Measurements from ENCODE around the gene SLC12A6.

Gene SLC12A6

GRCh38 chr15:34358948-34359347 lies 21.4 kb upstream of the SLC12A6 start:
- ATAC-seq (ENCODE audit: low read depth) (no peak), DNase-seq (ENCODE audit: low spot score) (no peak)
- Histone ChIP-seq H3K4me1 (ENCODE audit: insufficient read depth, poor library complexity, severe bottlenecking) (no peaks in the 10 kb centered on the region), H3K4me3 (ENCODE audit: severe bottlenecking) (no peak overlapping the region), H3K36me3 (ENCODE audit: low read depth) (peaks cover 76% of the 10 kb centered on the region), H3K27ac (ENCODE audit: poor library complexity, severe bottlenecking) (no peak overlapping the region), H3K9me3 (ENCODE audit: severe bottlenecking) (no peaks in the 10 kb centered on the region), H3K27me3 (ENCODE audit: insufficient read depth, poor library complexity, severe bottlenecking) (no peaks in the 10 kb centered on the region)
- TF ChIP-seq, protein P1, sequence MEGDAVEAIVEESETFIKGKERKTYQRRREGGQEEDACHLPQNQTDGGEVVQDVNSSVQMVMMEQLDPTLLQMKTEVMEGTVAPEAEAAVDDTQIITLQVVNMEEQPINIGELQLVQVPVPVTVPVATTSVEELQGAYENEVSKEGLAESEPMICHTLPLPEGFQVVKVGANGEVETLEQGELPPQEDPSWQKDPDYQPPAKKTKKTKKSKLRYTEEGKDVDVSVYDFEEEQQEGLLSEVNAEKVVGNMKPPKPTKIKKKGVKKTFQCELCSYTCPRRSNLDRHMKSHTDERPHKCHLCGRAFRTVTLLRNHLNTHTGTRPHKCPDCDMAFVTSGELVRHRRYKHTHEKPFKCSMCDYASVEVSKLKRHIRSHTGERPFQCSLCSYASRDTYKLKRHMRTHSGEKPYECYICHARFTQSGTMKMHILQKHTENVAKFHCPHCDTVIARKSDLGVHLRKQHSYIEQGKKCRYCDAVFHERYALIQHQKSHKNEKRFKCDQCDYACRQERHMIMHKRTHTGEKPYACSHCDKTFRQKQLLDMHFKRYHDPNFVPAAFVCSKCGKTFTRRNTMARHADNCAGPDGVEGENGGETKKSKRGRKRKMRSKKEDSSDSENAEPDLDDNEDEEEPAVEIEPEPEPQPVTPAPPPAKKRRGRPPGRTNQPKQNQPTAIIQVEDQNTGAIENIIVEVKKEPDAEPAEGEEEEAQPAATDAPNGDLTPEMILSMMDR (IDR thresholded peaks at IDR 0.05; ENCODE audit: poor library complexity, severe bottlenecking) = no peak

DNA sequence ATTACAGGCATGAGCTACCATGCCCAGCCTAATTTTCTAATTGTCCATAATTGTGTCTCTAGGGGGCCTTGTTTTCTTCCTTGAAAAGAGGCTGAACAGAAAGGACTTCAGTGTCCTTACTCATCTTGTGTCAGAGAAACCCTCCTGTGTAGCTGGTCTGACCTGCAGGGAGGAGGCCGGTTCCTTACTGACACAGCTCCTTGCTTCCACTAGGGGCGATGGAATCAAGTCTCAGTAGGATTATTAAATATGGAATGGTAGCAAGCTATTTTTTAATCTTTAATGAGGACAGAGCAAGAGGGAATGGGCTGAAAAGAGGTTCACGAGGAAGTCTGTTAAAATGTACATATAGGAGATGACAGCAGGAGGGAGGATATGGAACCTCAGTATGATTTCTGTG lies 20.8 kb upstream of the SLC12A6 start:
- peaks cover 71% of the 10 kb centered on the region for H3K36me3 ChIP-seq (ENCODE audit: low read depth)

GRCh38 chr15:34357653-34358052 lies 20.1 kb upstream of the SLC12A6 start:
- H3K27ac ChIP-seq (ENCODE audit: poor library complexity, severe bottlenecking) = no peak overlapping the region
- peaks cover 64% of the 10 kb centered on the region for H3K36me3 ChIP-seq (ENCODE audit: low read depth)
- TF ChIP-seq, protein P1 (IDR thresholded peaks at IDR 0.05; ENCODE audit: poor library complexity, severe bottlenecking) = no peak
- DNase-seq (ENCODE audit: low spot score) (no peak), ATAC-seq (ENCODE audit: low read depth) (no peak)
- H3K9me3 ChIP-seq (ENCODE audit: severe bottlenecking) = no peaks in the 10 kb centered on the region
- H3K4me3 ChIP-seq (ENCODE audit: severe bottlenecking) = no peak overlapping the region
- H3K4me1 ChIP-seq (ENCODE audit: insufficient read depth, poor library complexity, severe bottlenecking) = no peaks in the 10 kb centered on the region
- no peaks in the 10 kb centered on the region for H3K27me3 ChIP-seq (ENCODE audit: insufficient read depth, poor library complexity, severe bottlenecking)

More for the DNA sequence above, 20.8 kb upstream of the SLC12A6 start:
- DNase-seq (ENCODE audit: low spot score) = no peak
- TF ChIP-seq, protein P1 (IDR thresholded peaks at IDR 0.05; ENCODE audit: poor library complexity, severe bottlenecking) = peak; percentile 55
- Histone ChIP-seq H3K27ac (ENCODE audit: poor library complexity, severe bottlenecking) (no peak overlapping the region), H3K27me3 (ENCODE audit: insufficient read depth, poor library complexity, severe bottlenecking) (no peaks in the 10 kb centered on the region), H3K4me3 (ENCODE audit: severe bottlenecking) (no peak overlapping the region), H3K9me3 (ENCODE audit: severe bottlenecking) (no peaks in the 10 kb centered on the region), H3K4me1 (ENCODE audit: insufficient read depth, poor library complexity, severe bottlenecking) (no peaks in the 10 kb centered on the region)
- ATAC-seq (ENCODE audit: low read depth) = peak; percentile 51

GRCh38 chr15:34355241-34355640 lies 17.7 kb upstream of the SLC12A6 start:
- ATAC-seq (ENCODE audit: low read depth) (0 out of 3 replicates have a peak, but pooled peaks have one; percentile 30), DNase-seq (ENCODE audit: low spot score) (no peak)
- H3K36me3 ChIP-seq (ENCODE audit: low read depth) = peaks cover 39% of the 10 kb centered on the region
- no peaks in the 10 kb centered on the region for H3K4me1 ChIP-seq (ENCODE audit: insufficient read depth, poor library complexity, severe bottlenecking)
- H3K27me3 ChIP-seq (ENCODE audit: insufficient read depth, poor library complexity, severe bottlenecking) = no peaks in the 10 kb centered on the region
- H3K9me3 ChIP-seq (ENCODE audit: severe bottlenecking) = no peaks in the 10 kb centered on the region
- no peak overlapping the region for H3K27ac ChIP-seq (ENCODE audit: poor library complexity, severe bottlenecking)
- no peak overlapping the region for H3K4me3 ChIP-seq (ENCODE audit: severe bottlenecking)
- TF ChIP-seq, protein P1 (IDR thresholded peaks at IDR 0.05; ENCODE audit: poor library complexity, severe bottlenecking) = no peak

DNA sequence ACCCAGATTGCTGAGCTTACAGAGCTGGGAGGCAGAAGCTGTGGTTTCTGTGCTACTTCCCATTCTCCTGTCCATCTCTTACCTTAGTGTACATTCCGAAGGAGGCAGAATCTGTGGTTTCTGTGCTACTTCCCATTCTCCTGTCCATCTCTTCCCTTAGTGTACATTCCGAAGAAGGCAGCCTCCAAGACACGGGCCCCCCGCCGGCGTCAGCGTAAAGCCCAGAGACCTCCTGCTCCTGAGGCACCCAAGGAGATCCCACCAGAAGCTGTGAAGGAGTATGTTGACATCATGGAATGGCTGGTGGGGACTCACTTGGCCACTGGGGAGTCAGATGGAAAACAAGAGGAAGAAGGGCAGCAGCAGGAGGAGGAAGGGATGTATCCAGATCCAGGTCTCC lies 16.7 kb upstream of the SLC12A6 start:
- Histone ChIP-seq H3K27me3 (ENCODE audit: insufficient read depth, poor library complexity, severe bottlenecking) (no peaks in the 10 kb centered on the region), H3K4me3 (ENCODE audit: severe bottlenecking) (no peak overlapping the region), H3K27ac (ENCODE audit: poor library complexity, severe bottlenecking) (no peak overlapping the region), H3K36me3 (ENCODE audit: low read depth) (peaks cover 30% of the 10 kb centered on the region), H3K9me3 (ENCODE audit: severe bottlenecking) (no peaks in the 10 kb centered on the region), H3K4me1 (ENCODE audit: insufficient read depth, poor library complexity, severe bottlenecking) (no peaks in the 10 kb centered on the region)
- ATAC-seq (ENCODE audit: low read depth) (no peak), DNase-seq (ENCODE audit: low spot score) (peak; percentile 58)
- TF ChIP-seq, protein P1 (IDR thresholded peaks at IDR 0.05; ENCODE audit: poor library complexity, severe bottlenecking) = no peak
